ENCODE measurements around the gene CD300LF.

The CD300LF gene

DNA sequence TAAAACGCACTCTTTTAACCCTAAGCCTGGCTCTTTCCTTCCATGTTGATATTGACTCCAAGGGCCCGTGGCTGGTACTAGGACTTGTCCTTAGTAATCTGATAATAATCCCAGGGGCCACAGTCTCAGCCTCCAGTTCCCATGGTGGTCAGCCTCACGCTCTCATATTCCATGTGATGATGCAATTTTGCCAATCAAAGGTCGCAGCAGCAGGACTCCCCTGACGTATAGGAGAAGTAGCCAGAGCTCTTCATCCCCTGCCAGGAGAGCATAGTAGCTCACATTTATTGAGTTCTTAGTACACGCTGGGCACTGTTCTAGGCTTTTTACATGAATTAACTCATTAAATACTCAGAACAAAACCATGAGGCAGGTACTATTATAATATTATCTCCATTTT lies 42.4 kb downstream of the CD300LF start:
- peaks cover 76% of the 10 kb centered on the region for H3K27me3 Mint-ChIP-seq (ENCODE audit: low read depth)
- H3K36me3 Mint-ChIP-seq (ENCODE audit: low read depth): no peaks in the 10 kb centered on the region
- H3K4me3 Mint-ChIP-seq: no peak overlapping the region
- no peaks in the 10 kb centered on the region for H3K4me1 Mint-ChIP-seq
- H3K27ac Mint-ChIP-seq: no peak overlapping the region
- TF ChIP-seq, protein P1, sequence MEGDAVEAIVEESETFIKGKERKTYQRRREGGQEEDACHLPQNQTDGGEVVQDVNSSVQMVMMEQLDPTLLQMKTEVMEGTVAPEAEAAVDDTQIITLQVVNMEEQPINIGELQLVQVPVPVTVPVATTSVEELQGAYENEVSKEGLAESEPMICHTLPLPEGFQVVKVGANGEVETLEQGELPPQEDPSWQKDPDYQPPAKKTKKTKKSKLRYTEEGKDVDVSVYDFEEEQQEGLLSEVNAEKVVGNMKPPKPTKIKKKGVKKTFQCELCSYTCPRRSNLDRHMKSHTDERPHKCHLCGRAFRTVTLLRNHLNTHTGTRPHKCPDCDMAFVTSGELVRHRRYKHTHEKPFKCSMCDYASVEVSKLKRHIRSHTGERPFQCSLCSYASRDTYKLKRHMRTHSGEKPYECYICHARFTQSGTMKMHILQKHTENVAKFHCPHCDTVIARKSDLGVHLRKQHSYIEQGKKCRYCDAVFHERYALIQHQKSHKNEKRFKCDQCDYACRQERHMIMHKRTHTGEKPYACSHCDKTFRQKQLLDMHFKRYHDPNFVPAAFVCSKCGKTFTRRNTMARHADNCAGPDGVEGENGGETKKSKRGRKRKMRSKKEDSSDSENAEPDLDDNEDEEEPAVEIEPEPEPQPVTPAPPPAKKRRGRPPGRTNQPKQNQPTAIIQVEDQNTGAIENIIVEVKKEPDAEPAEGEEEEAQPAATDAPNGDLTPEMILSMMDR (IDR thresholded peaks at IDR 0.05; ENCODE audit: unreplicated experiment in 3 of 3): no peak
- peaks cover 3% of the 10 kb centered on the region for H3K9me3 Mint-ChIP-seq

DNA sequence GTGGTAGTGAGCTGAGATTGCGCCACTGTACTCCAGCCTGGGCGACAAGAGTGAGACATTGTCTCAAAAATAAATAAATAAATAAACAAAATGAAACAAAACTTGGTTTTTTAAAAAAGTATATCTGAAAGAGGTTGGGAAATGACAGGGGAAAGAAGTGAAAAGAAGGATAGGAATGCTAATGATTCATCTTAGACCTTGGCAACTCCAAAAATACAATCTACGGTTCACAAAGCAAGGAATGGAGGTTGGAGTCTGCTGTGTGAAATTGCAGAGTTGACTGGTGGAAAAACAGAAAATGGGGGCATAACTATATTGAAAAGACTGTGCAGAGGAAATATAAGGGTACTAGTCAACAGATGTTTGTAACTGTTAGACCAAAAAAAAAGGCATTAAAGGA lies 49.2 kb downstream of the CD300LF start:
- no peaks in the 10 kb centered on the region for H3K9me3 Mint-ChIP-seq
- no peak overlapping the region for H3K4me3 Mint-ChIP-seq
- TF ChIP-seq, protein P1 (IDR thresholded peaks at IDR 0.05; ENCODE audit: unreplicated experiment in 3 of 3): no peak
- H3K36me3 Mint-ChIP-seq (ENCODE audit: low read depth): no peaks in the 10 kb centered on the region
- no peaks in the 10 kb centered on the region for H3K4me1 Mint-ChIP-seq
- H3K27ac Mint-ChIP-seq: no peak overlapping the region
- H3K27me3 Mint-ChIP-seq (ENCODE audit: low read depth): peaks cover 80% of the 10 kb centered on the region

DNA sequence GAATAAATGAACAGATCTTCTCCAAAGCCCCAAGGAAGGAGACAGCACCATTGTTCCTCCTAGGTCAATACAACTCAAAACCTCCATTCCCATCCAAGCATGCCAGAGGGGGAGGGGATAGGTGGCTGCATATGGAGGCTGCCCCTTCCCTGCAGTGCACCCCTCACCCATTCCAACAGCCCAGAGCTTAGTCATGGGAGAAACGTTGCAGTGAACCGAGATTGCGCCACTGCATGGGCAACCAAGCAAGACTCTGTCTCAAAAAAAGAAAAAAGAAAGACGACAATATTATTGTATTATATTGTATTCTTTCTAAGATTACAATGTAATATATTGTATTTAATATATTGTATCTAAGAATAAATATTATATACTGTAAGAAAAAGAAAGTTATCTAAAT lies 52.8 kb downstream of the CD300LF start:
- no peaks in the 10 kb centered on the region for H3K4me1 Mint-ChIP-seq
- TF ChIP-seq, protein P1 (IDR thresholded peaks at IDR 0.05; ENCODE audit: unreplicated experiment in 3 of 3): no peak
- H3K9me3 Mint-ChIP-seq: no peaks in the 10 kb centered on the region

DNA sequence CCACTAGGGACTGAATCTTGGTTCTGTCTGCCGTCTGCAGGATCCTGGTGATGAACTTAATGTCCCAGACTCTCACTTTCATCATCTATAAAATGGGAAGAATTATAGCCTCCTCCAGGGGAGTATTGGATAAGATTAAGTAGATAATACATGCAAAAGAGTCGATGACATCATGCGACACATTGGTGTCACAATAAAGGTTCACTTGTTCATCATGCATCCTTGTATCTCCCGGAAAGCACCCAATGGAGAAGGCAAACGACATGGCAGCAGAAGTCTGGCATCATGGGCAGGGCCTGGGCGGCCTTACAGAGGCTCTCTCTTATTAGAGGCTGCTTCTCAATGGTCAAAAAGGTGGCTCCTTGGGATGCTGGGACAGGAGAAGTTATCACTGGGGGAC lies 54.1 kb downstream of the CD300LF start:
- Mint-ChIP-seq H3K27ac (no peak overlapping the region), H3K27me3 (ENCODE audit: low read depth) (peaks cover 82% of the 10 kb centered on the region), H3K9me3 (no peaks in the 10 kb centered on the region), H3K4me1 (no peaks in the 10 kb centered on the region), H3K36me3 (ENCODE audit: low read depth) (no peaks in the 10 kb centered on the region), H3K4me3 (no peak overlapping the region)
- TF ChIP-seq, protein P1 (IDR thresholded peaks at IDR 0.05; ENCODE audit: unreplicated experiment in 3 of 3): no peak

More for the DNA sequence above, 52.8 kb downstream of the CD300LF start:
- Mint-ChIP-seq H3K27ac (no peak overlapping the region), H3K27me3 (ENCODE audit: low read depth) (peaks cover 86% of the 10 kb centered on the region), H3K36me3 (ENCODE audit: low read depth) (no peaks in the 10 kb centered on the region), H3K4me3 (no peak overlapping the region)

DNA sequence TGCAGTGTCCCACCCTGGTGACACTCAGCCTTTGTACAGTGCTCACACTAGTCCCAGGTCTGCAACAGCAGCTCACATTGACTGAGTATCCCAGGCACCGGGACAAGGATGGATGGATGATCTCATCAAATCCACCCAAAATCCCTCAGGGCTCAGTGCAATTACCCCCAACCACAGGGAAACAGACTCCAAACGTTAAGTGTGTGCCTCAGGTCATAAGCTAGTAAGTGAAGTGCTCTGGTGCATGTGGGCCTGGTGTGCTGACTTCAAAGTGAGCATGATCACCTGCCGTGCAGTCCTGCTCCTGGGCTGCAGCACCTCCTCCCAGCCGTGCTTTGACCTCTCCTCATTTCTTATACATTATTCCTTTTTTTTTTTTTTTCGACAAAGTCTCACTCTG lies 58.0 kb downstream of the CD300LF start:
- Mint-ChIP-seq H3K4me1 (no peaks in the 10 kb centered on the region), H3K36me3 (ENCODE audit: low read depth) (no peaks in the 10 kb centered on the region), H3K27ac (no peak overlapping the region), H3K27me3 (ENCODE audit: low read depth) (peaks cover 85% of the 10 kb centered on the region), H3K4me3 (no peak overlapping the region), H3K9me3 (no peaks in the 10 kb centered on the region)
- TF ChIP-seq, protein P1 (IDR thresholded peaks at IDR 0.05; ENCODE audit: unreplicated experiment in 3 of 3): no peak

DNA sequence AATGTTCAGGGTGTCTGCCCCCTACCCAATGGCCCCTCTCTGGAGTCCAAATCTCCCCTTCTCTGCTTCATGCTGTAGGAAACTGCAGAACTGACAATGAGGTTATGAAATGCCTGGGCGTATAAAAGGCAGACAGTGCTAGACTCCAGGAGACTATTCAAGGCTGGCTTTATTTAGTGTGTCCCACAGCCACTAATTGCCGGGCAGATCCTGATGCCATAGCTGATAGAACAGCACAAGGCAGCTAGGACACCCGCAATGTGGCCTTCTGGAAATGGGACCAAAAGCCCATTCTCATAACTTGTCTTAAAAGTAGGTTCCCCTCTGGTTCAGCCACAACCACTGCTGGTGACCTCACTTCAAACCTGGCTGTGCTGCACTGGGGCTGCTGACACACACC lies 60.7 kb downstream of the CD300LF start:
- H3K27me3 Mint-ChIP-seq (ENCODE audit: low read depth): peaks cover 78% of the 10 kb centered on the region

More for the DNA sequence above, 60.7 kb downstream of the CD300LF start:
- Mint-ChIP-seq H3K4me3 (no peak overlapping the region), H3K9me3 (no peaks in the 10 kb centered on the region), H3K4me1 (no peaks in the 10 kb centered on the region), H3K27ac (no peak overlapping the region), H3K36me3 (ENCODE audit: low read depth) (no peaks in the 10 kb centered on the region)
- TF ChIP-seq, protein P1 (IDR thresholded peaks at IDR 0.05; ENCODE audit: unreplicated experiment in 3 of 3): no peak

Measured in nephron (organoid).